Fibroblast of skin of left biceps (primary cell): ENCODE measurements around the gene DLGAP5.

Source experiments
- DNase-seq, 2 experiments: peaks; one replicate each; pipeline ENCODE4 v3.0.0-alpha.2; 2013; ENCODE audit warnings: low read depth in 2 of 2

Gene DLGAP5

GRCh38 chr14:55129428-55130195 lies 61.8 kb downstream of the DLGAP5 start:
- no peak for DNase-seq

- DNase-seq: no peak
Measured at GRCh38 chr14:55129086-55129427, 62.3 kb downstream of the DLGAP5 start, which contains the start of gene LGALS3. TSS of gene LGALS3 (plus strand) at chr14:55129252. CDS start at chr14:55137374, 8,122 bp downstream.

- no peak for DNase-seq
Measured at GRCh38 chr14:55128386-55129085, 62.8 kb downstream of the DLGAP5 start.

GRCh38 chr14:55127460-55127951 lies 63.9 kb downstream of the DLGAP5 start:
- DNase-seq: no peak

DNA sequence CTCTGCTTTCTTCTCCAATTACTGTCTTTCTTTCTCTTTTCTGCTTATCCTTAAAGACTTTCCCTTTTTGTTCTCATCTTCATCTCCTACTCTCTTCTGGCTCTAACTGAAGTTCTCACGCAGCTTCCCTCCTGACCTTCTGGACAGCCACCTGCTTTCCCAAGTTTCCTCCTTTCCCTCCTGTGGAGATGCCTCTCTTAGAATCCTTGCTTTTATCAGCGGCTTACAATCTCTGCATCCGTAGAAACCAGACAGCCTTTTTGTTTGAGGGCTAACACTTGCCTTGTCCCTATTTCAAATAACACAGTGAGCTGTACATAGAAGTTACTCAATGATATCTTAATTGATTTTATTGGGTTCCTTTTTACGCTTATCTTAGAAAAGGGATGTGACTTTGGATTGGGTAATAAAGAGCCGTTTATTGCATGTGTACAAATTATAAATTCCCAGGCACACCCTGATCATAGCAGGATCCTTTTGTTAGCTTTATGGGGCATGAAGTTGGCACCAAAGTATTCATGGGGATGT lies 64.4 kb downstream of the DLGAP5 start:
- no peak for DNase-seq

DNA sequence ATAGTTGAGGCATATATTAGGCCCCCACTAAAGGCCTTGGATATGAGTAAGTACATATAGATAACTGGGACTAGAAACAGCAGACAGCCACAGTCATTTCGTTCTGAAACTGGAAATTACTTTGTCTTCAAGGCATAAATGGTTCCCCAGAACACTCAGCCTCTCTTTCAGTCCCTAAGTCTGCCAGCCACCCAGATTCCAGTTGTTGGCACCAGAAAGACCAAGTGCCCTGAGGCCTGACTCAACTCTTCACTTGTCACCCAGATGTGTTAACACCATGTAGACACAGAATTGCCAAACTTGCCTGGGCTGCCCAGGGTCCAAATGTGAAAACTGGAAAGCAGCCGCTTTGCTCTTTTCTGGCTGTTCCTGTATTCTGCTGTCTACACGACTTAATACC lies 65.4 kb downstream of the DLGAP5 start:
- DNase-seq: no peak

GRCh38 chr14:55125403-55125802 lies 66.0 kb downstream of the DLGAP5 start:
- DNase-seq: no peak

DNA sequence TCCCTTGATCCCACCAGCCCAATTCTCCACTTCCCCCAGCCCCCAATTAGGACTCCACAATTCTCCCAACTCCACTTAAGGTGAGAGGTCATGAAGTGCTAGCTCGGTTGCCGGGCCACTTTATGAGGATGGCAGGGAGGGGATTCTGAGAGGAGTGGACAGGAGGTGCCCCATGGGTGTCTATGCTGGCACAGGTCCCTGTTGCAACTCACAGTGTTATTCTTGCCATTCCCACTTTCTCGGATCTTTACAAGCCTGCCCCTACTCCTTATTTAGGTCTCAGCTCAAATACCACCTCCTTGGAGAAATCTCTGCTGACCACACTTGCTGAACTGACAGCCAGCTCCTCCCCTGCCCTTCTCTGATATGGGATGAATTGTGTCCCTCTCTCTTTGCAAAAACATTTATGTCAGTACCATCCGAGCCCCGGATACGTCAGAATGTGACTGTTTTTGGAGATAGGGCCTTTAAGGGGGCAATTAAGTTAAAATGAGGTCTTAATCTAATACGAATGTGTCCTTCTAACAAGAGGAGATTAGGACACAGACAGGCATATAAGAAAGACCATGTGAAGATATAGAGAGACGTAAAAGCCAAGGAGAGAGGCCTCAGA lies 66.5 kb downstream of the DLGAP5 start:
- no peak for DNase-seq

DNA sequence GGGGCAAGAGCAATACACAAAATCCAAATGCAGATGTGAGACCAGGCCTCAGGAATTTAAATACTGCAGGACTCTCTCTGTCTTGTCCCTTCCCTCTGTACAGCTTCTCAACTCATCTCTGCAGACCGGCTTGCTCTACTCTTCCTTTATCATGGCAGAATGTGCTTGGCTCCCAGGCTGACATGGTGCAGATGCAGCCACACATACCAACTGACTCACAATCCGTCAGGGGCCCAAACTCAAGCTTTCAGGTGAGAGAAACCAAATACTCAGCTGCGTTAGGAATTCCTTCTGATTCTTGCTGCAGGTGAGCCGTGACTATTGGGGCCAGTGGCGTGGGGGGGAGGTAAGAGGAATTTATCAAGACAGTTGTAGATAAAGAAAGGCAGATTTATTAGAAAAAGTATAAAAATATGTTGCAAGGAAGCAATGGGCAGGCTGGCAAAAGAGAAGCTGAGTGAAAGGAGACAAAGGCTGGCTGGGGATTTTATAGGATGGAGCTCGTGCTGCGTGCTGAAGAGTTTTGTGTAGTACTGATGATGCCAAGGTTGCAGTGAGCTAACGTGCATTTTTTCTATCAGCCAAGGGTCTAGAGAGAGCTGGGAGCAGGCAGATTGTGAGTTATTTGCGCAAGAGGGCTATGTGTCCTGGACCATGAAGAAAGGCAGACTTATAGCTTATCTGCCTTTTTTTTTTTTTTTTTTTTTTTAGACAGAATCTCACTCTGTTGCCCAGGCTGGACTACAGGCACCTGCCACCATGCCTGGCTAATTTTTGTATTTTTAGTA lies 67.3 kb downstream of the DLGAP5 start:
- no peak for DNase-seq

GRCh38 chr14:55123101-55123500 lies 68.3 kb downstream of the DLGAP5 start:
- DNase-seq: peak; percentile 82 to 84

DNA sequence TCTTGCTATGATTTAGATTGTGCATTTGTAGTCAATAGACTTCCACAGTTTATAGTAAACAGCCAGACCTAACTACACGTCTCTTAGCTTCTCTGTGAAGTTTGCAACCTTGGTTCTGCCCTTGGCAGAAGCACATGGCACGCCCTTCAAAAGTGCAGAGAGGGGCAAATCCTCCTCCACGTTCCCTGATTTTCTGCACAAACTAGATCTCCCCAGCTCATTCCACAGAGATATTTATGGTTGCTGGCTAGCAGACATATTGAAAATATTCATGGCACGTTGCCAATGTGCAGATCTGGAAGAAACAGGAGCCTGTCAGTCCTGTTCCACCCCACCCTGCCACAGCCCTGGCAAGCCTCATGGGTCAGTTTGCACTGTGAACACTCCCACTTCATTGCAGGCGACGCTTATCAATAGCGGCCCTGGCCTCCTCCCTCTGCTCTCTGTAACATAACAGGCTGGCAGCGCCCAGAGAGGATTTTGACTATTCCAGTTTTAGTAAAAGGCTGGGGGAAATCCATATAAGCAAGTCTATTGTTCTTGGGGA lies 68.9 kb downstream of the DLGAP5 start:
- DNase-seq: no peak

DNA sequence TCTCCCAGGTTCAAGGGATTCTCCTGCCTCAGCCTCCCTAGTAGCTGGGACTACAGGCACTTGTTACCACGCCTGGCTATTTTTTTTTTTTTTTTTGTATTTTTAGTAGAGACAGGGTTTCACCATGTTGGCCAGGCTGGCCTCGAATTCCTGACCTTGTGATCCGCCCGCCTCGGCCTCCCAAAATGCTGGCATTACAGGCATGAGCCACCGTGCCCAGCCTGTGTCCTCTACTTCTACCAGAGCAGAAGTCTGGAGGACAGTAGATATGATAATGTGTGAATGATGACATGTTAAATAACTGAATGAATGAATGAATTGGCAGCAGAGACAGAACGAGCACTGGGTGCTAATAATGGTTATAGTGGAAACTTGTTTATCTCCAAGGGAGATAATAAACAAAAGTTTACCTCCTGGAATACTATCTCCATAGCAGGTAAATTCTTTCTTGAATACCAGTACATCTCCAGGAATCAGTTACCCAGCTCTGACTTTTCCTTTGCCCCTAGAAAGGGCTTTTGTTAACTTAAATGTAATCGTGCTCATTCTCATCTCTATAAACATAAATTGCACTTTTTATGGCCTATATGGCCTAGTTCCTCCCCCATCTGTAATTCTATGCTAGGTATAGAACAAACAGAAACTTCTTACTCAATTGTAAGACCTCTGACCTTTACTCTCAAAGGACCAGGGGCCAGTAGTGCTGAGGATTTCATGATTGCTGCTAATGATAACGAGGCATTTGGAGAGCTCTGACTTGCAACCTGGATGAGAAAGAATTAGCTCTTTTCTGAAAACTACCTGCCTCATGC lies 69.6 kb downstream of the DLGAP5 start:
- DNase-seq: no peak

- DNase-seq: no peak
Measured at GRCh38 chr14:55120571-55121495, 70.6 kb downstream of the DLGAP5 start.

- DNase-seq: no peak
Measured at GRCh38 chr14:55118761-55119160, 72.6 kb downstream of the DLGAP5 start.

DNA sequence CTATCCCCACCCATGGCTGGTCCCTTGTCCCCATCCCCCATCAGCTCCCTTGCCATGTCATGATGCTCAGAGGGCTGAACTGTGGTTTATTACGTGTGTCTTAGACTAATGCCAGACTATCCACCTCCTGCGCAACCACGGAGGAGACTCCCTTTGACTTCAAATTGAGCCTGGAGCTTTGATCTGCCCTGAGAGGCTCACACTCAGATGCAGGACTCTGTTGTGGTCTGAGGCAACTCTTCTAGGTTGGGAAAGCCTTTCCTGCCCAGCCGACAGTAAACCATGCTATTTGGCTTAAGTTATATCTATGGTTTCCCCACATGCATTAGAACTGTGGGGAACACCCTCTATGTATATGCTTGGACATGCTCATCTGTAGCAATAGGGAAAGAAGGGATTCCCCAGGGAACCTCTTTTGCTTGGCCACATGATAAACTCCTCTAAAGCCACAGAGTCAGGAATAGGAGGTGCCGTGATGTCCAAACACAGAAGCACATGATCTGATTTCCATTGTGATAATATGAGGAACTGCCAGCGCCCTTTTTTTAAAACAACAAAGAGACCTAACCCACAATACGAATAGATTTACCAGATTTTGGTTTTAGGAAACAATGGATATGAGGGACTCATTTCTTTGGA lies 73.5 kb downstream of the DLGAP5 start:
- DNase-seq: no peak

DNA sequence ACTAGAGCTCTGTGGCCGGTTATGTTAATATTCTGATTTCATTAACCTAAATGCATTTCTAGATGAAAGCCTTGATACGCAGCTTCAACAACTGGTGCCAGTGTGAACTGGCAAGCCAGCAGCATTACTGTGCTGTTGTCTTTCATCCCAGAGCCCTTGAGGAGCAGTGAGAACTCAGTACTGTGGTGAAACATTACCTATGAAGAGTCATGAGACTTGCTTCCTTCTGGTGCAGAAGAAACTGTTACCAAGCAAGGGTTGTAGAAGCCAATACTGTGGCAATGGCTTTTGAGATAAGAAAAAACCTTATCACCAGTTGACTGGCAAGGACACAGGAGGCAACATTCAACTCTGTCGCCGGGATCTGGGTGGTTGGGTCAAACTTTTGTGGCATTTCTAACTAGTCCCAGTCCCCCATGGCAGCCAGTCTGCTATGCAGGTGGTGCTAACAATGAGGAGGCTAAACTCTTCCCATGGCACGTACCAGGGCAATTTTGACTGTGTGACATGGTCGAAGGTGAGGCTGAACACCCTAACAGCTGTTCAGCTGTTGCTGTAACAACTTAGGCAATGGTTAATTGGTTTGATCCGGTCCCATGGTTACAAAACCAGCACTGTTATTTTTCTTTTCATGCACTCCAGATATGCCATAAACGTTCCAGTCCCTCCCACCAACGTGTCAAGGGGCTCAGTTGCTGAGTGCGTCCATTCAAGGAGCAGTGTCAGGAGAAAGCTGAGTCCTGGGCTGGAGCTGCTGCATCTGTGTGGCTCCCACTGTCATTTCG lies 74.9 kb downstream of the DLGAP5 start:
- DNase-seq: no peak

- DNase-seq: no peak
Measured at GRCh38 chr14:55115861-55116245, 75.5 kb downstream of the DLGAP5 start.

GRCh38 chr14:55115460-55115859 lies 75.9 kb downstream of the DLGAP5 start:
- no peak for DNase-seq
